ENCODE results near the gene PSMA2. TPM values are rescaled to one million over a fixed set of nuclear protein-coding genes. Genes with fewer than 3 reads are reported as not detected.

Gene PSMA2
- total RNA-seq, 2 experiments from 2014 or later: 193 to 197 TPM

DNA sequence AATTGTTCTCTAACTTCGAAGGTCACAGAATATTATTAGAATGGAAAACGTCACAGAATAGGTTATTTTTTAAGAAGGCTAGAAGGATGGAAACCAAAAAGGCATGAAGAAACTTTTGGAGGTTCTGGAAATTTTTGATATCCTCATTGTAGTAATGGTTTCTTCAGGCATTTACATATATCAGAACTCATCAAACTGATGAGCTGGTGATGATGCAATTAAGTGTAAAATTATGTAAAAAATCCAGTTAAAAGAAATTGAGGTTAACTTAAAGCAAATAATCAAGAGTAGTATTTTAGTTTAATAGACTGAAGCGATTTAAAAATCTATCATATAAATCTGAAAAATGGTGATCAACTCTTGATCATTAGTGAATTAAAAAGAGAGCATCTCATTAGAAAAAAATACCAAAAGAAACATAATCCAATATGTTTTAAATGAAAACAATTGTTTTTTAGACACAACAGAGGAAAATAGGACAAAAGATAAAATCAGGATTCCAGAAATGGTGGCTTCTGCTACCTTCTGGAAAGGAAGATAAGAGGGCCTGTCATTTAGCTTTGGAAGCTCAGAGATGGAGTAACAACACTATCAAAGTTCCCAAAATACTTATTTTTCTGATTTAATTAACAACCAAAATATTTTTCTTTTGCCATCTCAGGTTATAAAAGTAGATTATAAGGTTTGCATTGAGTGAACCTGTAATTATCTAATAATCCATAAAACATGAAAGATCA is 9.8 kb downstream of the PSMA2 start:
- peak overlapping the region; percentile 23 for H3K27ac Mint-ChIP-seq
- H3K36me3 Mint-ChIP-seq (ENCODE audit: low read depth): peaks cover 71% of the 10 kb centered on the region
- peaks cover 30% of the 10 kb centered on the region for H3K4me1 Mint-ChIP-seq (ENCODE audit: low read depth)
- ATAC-seq (no peak), DNase-seq (no peak)
- ChIA-PET CTCF (no interaction called here), POLR2A (interaction anchor here (3.5 kb wide), 1 partner anchor 10 kb away, joined by 21 read pairs; the partner anchor contains the start of genes MRPL32 and PSMA2)
- H3K9me3 Mint-ChIP-seq: no peaks in the 10 kb centered on the region
- H3K27me3 Mint-ChIP-seq: no peaks in the 10 kb centered on the region
- H3K4me3 Mint-ChIP-seq: no peak overlapping the region
- no peak for TF ChIP-seq CTCF (IDR thresholded peaks at IDR 0.05)
- intact Hi-C loops (cut with micrococcal nuclease): no loop called here

DNA sequence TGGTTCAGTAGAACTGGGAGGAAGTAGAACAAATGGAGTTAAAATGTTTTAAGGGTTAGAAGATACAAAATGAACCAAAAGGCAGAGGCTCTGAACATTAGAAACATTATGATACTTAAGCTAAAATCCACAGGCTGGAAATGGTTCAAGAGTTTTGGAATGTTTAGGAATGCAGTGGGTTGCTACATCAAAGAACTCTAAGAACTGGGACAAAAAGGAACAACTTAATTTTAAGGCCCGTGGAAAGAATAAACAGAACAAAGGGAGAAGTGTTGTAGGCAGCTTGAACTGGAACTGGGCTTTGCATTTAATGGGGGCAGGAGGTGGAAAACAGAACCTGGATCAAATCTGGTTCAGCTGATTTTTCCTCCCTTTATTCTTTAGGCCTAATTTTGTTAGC is 16.6 kb downstream of the PSMA2 start:
- Mint-ChIP-seq H3K27me3 (no peaks in the 10 kb centered on the region), H3K4me1 (ENCODE audit: low read depth) (peaks cover 47% of the 10 kb centered on the region), H3K9me3 (no peaks in the 10 kb centered on the region), H3K27ac (peak overlapping the region; percentile 90), H3K36me3 (ENCODE audit: low read depth) (peaks cover 59% of the 10 kb centered on the region), H3K4me3 (no peak overlapping the region)
- ATAC-seq (no peak), DNase-seq (no peak)
- ChIA-PET CTCF (interaction anchor here (1.2 to 3.2 kb wide), 3 partner anchors 9 to 26 kb away, joined by 4 to 8 read pairs (median 5); no protein-coding TSS in a partner anchor), POLR2A (interaction anchor here (1.1 to 5.6 kb wide), 4 partner anchors 9 to 26 kb away, joined by 3 to 57 read pairs (median 6); partner anchors contain the start of genes MRPL32 and PSMA2)
- no peak for TF ChIP-seq CTCF (IDR thresholded peaks at IDR 0.05)
- intact Hi-C loops (cut with micrococcal nuclease): loop anchor here (10.0 kb wide), 1 partner anchor 919 kb away; no protein-coding TSS in a partner anchor

- Mint-ChIP-seq H3K4me3 (no peak overlapping the region), H3K36me3 (ENCODE audit: low read depth) (peaks cover 59% of the 10 kb centered on the region), H3K27me3 (no peaks in the 10 kb centered on the region), H3K4me1 (ENCODE audit: low read depth) (peaks cover 50% of the 10 kb centered on the region), H3K27ac (peak overlapping the region; percentile 90), H3K9me3 (no peaks in the 10 kb centered on the region)
- ChIA-PET CTCF (interaction anchor here (1.2 to 3.2 kb wide), 3 partner anchors 10 to 27 kb away, joined by 5 to 8 read pairs (median 5); no protein-coding TSS in a partner anchor), POLR2A (interaction anchor here (1.1 to 5.6 kb wide), 3 partner anchors 10 to 17 kb away, joined by 3 to 57 read pairs (median 9); partner anchors contain the start of genes MRPL32 and PSMA2)
- TF ChIP-seq CTCF (IDR thresholded peaks at IDR 0.05): no peak
- intact Hi-C loops (cut with micrococcal nuclease): loop anchor here (10.0 kb wide), 1 partner anchor 920 kb away; no protein-coding TSS in a partner anchor
- ATAC-seq (no peak), DNase-seq (no peak)
These were observed 17.4 kb downstream of the PSMA2 start for GRCh38 chr7:42914421-42915045.

DNA sequence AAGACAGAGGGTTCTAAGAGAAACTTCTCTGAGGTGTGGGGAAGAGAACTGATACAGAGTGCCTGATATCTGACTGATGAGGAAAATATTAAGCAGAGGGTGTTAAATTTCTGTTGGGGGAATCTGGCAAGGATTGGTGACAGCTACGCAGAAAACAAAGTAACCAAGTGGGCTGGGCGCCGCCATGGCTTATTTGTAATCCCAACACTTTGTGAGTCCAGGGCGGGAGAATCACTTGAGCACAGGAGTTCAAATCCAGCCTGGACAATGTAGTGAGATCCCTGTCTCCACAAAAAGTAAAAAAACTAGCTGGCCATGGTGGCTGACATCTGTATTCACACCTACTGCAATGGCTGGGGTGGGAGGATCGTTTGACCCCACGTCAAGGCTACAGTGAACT is 18.0 kb downstream of the PSMA2 start:
- H3K4me3 Mint-ChIP-seq: peak overlapping the region; percentile 23
- H3K27me3 Mint-ChIP-seq: no peaks in the 10 kb centered on the region
- intact Hi-C loops (cut with micrococcal nuclease): loop anchor here (10.0 kb wide), 1 partner anchor 921 kb away; no protein-coding TSS in a partner anchor
- ATAC-seq (no peak), DNase-seq (peak; percentile 8)
- no peak for TF ChIP-seq CTCF (IDR thresholded peaks at IDR 0.05)
- H3K36me3 Mint-ChIP-seq (ENCODE audit: low read depth): peaks cover 54% of the 10 kb centered on the region
- ChIA-PET POLR2A (interaction anchor here (1.7 to 5.6 kb wide), 2 partner anchors 10 to 17 kb away, joined by 9 to 57 read pairs; partner anchors contain the start of genes MRPL32 and PSMA2), CTCF (interaction anchor here (1.3 to 3.2 kb wide), 4 partner anchors 10 to 18 kb away, joined by 3 to 8 read pairs (median 4); partner anchors contain the start of gene PSMA2)
- H3K27ac Mint-ChIP-seq: peak overlapping the region; percentile 90
- H3K4me1 Mint-ChIP-seq (ENCODE audit: low read depth): peaks cover 51% of the 10 kb centered on the region
- no peaks in the 10 kb centered on the region for H3K9me3 Mint-ChIP-seq

Measured in activated CD8-positive, alpha-beta T cell treated with anti-CD3 and anti-CD28 coated beads for 36 hours (primary cell).